ENCODE results near the gene OAS3.
A peak's percentile ranks its signal among the peaks of the same experiment; 100 is the strongest.

The OAS3 gene

GRCh38 chr12:112938751-112939150, 477 bp downstream of the OAS3 start:
- DNase-seq (ENCODE audit: low read depth in 1 of 2, low spot score in 1 of 2), result no peak
- Histone ChIP-seq H3K27ac (replicated peaks) (0 out of 2 replicates have a peak overlapping the region, but pooled peaks have one; percentile 12), H3K4me3 (replicated peaks; ENCODE audit: insufficient read depth, low read length) (peak overlapping the region; percentile 59), H3K27me3 (ENCODE audit: insufficient read depth, poor library complexity, severe bottlenecking) (no peaks in the 10 kb centered on the region)
- TF ChIP-seq, protein P1, sequence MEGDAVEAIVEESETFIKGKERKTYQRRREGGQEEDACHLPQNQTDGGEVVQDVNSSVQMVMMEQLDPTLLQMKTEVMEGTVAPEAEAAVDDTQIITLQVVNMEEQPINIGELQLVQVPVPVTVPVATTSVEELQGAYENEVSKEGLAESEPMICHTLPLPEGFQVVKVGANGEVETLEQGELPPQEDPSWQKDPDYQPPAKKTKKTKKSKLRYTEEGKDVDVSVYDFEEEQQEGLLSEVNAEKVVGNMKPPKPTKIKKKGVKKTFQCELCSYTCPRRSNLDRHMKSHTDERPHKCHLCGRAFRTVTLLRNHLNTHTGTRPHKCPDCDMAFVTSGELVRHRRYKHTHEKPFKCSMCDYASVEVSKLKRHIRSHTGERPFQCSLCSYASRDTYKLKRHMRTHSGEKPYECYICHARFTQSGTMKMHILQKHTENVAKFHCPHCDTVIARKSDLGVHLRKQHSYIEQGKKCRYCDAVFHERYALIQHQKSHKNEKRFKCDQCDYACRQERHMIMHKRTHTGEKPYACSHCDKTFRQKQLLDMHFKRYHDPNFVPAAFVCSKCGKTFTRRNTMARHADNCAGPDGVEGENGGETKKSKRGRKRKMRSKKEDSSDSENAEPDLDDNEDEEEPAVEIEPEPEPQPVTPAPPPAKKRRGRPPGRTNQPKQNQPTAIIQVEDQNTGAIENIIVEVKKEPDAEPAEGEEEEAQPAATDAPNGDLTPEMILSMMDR (IDR thresholded peaks at IDR 0.05; ENCODE audit: insufficient read depth, low read length), result no peak
- no peak for TF ChIP-seq SPI1 (IDR thresholded peaks at IDR 0.05; ENCODE audit: borderline replicate concordance, low read depth)
- no peak for TF ChIP-seq REST (IDR thresholded peaks at IDR 0.05; ENCODE audit: insufficient replicate concordance, low read depth)
- no peak for TF ChIP-seq POLR2AphosphoS5 (IDR thresholded peaks at IDR 0.05; ENCODE audit: low read depth)
- no peak for TF ChIP-seq GABPA (IDR thresholded peaks at IDR 0.05; ENCODE audit: low read depth)

GRCh38 chr12:112939761-112940381, 1.6 kb downstream of the OAS3 start:
- H3K4me3 ChIP-seq (replicated peaks; ENCODE audit: insufficient read depth, low read length), result no peak overlapping the region
- TF ChIP-seq REST (IDR thresholded peaks at IDR 0.05; ENCODE audit: insufficient replicate concordance, low read depth) (no peak), SPI1 (IDR thresholded peaks at IDR 0.05; ENCODE audit: borderline replicate concordance, low read depth) (peak; percentile 42; the same call in 1 of the 2 replicates)
- H3K27me3 ChIP-seq (ENCODE audit: insufficient read depth, poor library complexity, severe bottlenecking), result no peaks in the 10 kb centered on the region
- no peak overlapping the region for H3K27ac ChIP-seq (replicated peaks)
- DNase-seq (ENCODE audit: low read depth in 1 of 2, low spot score in 1 of 2), result peak in 1 of 2 experiments; percentile 7

- no peak for DNase-seq (ENCODE audit: low read depth in 1 of 2, low spot score in 1 of 2)
- H3K4me3 ChIP-seq (replicated peaks; ENCODE audit: insufficient read depth, low read length), result no peak overlapping the region
- no peak overlapping the region for H3K27ac ChIP-seq (replicated peaks)
- TF ChIP-seq REST (IDR thresholded peaks at IDR 0.05; ENCODE audit: insufficient replicate concordance, low read depth) (no peak), POLR2AphosphoS5 (IDR thresholded peaks at IDR 0.05; ENCODE audit: low read depth) (no peak), GABPA (IDR thresholded peaks at IDR 0.05; ENCODE audit: low read depth) (no peak), SPI1 (IDR thresholded peaks at IDR 0.05; ENCODE audit: borderline replicate concordance, low read depth) (no peak)
- TF ChIP-seq, protein P1 (IDR thresholded peaks at IDR 0.05; ENCODE audit: insufficient read depth, low read length), result no peak
- no peaks in the 10 kb centered on the region for H3K27me3 ChIP-seq (ENCODE audit: insufficient read depth, poor library complexity, severe bottlenecking)
Observed at GRCh38 chr12:112941528-112942335, 3.5 kb downstream of the OAS3 start.

Measured in HL-60 (cell line).